Sigmoid colon (tissue), 7 donors: ENCODE results near the gene TBC1D22A. TPM values are rescaled to one million over a fixed set of nuclear protein-coding genes. Genes with fewer than 3 reads are reported as not detected.

Source experiments
- DNase-seq: peaks from one replicate; pipeline ENCODE4 v3.0.0-alpha.2; 2019
- H3K27ac ChIP-seq, 4 donors: fragments of 200-600 bp; sonication (generic); one replicate each; pipeline ENCODE4 v1.5.1; 2016 to 2019; ENCODE audit warnings: mild to moderate bottlenecking in 1 of 4
- H3K27me3 ChIP-seq, 3 donors: fragments of 200-600 bp; sonication (generic); one replicate each; pipeline ENCODE4 v1.5.1; 2019; ENCODE audit warnings: mild to moderate bottlenecking in 1 of 3
- H3K36me3 ChIP-seq, 4 donors: fragments of 200-600 bp; sonication (generic); one replicate each; pipeline ENCODE4 v1.5.1; 2016 to 2019
- H3K4me1 ChIP-seq, 4 donors: fragments of 200-600 bp; sonication (generic); one replicate each; pipeline ENCODE4 v1.5.1; 2017 to 2019
- H3K4me3 ChIP-seq, 4 donors: fragments of 200-600 bp; sonication (generic); one replicate each; pipeline ENCODE4 v1.5.1; 2017 to 2019; ENCODE audit warnings: mild to moderate bottlenecking in 2 of 4, moderate library complexity in 1 of 4
- H3K9me3 ChIP-seq, 4 donors: fragments of 200-600 bp in 3 of 4; sonication (generic) in 3 of 4; one replicate each; pipeline versions ENCODE4 v1.5.1 to v1.6.1; 2013 to 2019
- EP300 ChIP-seq, 4 donors: sonication (generic); formaldehyde crosslinking; IDR thresholded peaks; one replicate each; pipeline ENCODE4 v1.6.1; 2017; ENCODE audit warnings: antibody characterized with exemption in 4 of 4
- POLR2A ChIP-seq, 2 donors: fragments of 450-650 bp; IDR thresholded peaks; one replicate each; pipeline ENCODE4 v1.6.1; 2016; ENCODE audit warnings: antibody characterized with exemption in 2 of 2, mild to moderate bottlenecking in 2 of 2, moderate library complexity in 2 of 2
- POLR2AphosphoS5 ChIP-seq, 4 donors: sonication (generic); formaldehyde crosslinking; IDR thresholded peaks; one replicate each; pipeline ENCODE4 v1.6.1; 2017; ENCODE audit warnings: antibody characterized with exemption in 4 of 4
- WGBS, 2 donors: extraction: QIAGEN DNeasy Blood & Tissue Kit; methylation state at CpG; one replicate each; pipeline ENCODE4 v1.1.7; 2013; 5-methylcytosine and 5-hydroxymethylcytosine counted together
- intact Hi-C: fragments of 100-400 bp; cut with DNase I; formaldehyde crosslinking; loops from one replicate; pipeline ENCODE4 v1.15.1; 2023
- polyA plus RNA-seq, 3 donors: library from polyadenylated mRNA; stranded (reverse); fragments of 200-250 nt; gene quantifications; one replicate each; pipeline ENCODE4 v1.2.3, GENCODE V29; 2013
- total RNA-seq, 4 donors: library from RNA; depleted of rRNA; stranded (reverse); fragments of >200 nt; gene quantifications; one replicate each; pipeline ENCODE4 v1.1.0, GENCODE V29; 2016
- TF ChIP-seq, protein P1 (sequence below), 4 experiments: fragments of 450-650 bp in 3 of 4; fragments of 200-600 bp in 1 of 4; IDR thresholded peaks; one replicate each; pipeline ENCODE4 v1.5.1; 2016 to 2019; ENCODE audit warnings: antibody characterized with exemption in 4 of 4, mild to moderate bottlenecking in 3 of 4, moderate library complexity in 2 of 4
- donor health status: healthy with polysubstance abuse.
- donor health status: Bipolar disorder and iron deficiency.
- donor health status: healthy.

TBC1D22A gene
- total and polyA plus RNA-seq, 7 donors, result 13.6 to 34.6 (median 14.3) TPM

DNA sequence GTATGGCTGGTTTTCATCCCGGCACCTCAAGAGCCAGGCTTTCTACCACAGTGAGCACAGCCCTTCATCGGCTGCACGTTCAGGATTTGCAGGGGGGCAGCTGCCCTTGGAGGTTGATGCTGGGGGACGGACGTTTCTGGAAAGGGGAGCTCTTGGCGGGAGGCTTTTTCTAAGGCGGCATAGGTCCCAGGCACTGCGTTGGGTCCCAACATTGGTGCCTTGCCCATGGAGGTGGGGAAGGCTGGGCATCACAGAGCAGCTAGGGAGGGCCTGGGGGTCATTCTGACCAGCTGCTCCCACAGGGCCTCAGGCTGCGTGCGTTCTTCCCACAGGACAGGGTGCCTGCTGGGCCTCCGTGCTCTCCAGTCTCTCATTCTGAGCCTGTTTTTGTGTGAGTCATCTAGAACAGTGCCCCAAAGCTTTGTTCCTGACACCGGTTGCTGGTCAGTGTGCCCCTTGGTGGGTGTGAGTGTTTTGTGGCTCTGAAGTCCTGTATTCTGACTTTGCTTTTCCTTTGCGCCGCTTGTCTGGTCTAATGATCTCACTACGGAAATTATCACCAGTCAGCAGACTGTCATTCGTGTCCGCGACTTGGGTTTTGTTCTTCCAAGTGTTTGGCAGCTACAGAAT, 275.9 kb downstream of the TBC1D22A start:
- H3K27ac ChIP-seq, result no peak overlapping the region
- no peaks in the 10 kb centered on the region for H3K9me3 ChIP-seq
- H3K4me1 ChIP-seq, result peaks cover 0 to 14% (median 6%) of the 10 kb centered on the region in 4 donors
- no peaks in the 10 kb centered on the region for H3K27me3 ChIP-seq
- TF ChIP-seq, protein P1, sequence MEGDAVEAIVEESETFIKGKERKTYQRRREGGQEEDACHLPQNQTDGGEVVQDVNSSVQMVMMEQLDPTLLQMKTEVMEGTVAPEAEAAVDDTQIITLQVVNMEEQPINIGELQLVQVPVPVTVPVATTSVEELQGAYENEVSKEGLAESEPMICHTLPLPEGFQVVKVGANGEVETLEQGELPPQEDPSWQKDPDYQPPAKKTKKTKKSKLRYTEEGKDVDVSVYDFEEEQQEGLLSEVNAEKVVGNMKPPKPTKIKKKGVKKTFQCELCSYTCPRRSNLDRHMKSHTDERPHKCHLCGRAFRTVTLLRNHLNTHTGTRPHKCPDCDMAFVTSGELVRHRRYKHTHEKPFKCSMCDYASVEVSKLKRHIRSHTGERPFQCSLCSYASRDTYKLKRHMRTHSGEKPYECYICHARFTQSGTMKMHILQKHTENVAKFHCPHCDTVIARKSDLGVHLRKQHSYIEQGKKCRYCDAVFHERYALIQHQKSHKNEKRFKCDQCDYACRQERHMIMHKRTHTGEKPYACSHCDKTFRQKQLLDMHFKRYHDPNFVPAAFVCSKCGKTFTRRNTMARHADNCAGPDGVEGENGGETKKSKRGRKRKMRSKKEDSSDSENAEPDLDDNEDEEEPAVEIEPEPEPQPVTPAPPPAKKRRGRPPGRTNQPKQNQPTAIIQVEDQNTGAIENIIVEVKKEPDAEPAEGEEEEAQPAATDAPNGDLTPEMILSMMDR (IDR thresholded peaks at IDR 0.05), result no peak
- TF ChIP-seq POLR2A (IDR thresholded peaks at IDR 0.05), result no peak
- TF ChIP-seq EP300 (IDR thresholded peaks at IDR 0.05), result no peak
- TF ChIP-seq POLR2AphosphoS5 (IDR thresholded peaks at IDR 0.05), result no peak
- intact Hi-C loops, result no loop called here
- WGBS, 2 donors, result 93 to 97% methylated on average over 18 of the region's 18 CpGs
- H3K36me3 ChIP-seq, result no peaks in the 10 kb centered on the region
- H3K4me3 ChIP-seq, result no peak overlapping the region
- peak; percentile 27 for DNase-seq

DNA sequence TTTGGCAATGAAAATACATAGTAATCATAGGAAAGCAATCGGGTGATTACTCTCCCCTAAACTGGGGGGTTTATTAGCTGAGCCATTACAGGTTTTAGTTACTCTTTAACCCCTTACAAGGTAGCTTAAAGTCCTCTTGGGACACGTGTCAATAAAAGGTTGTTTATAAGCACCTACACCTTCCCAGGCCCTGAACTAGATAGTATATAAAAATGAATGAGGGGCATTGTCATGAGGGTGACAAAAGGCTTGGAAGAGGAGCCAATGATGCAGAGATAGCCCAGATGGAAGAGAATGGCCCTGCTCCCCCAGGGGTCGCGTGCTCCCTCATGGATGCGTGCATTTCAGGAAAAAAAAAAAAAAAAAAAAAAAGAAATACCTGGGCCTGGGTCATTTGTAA, 276.9 kb downstream of the TBC1D22A start:
- H3K4me3 ChIP-seq, result no peak overlapping the region
- no peaks in the 10 kb centered on the region for H3K27me3 ChIP-seq
- TF ChIP-seq POLR2A (IDR thresholded peaks at IDR 0.05), result no peak
- TF ChIP-seq POLR2AphosphoS5 (IDR thresholded peaks at IDR 0.05), result no peak
- no peak for TF ChIP-seq EP300 (IDR thresholded peaks at IDR 0.05)
- TF ChIP-seq, protein P1 (IDR thresholded peaks at IDR 0.05), result no peak
- H3K27ac ChIP-seq, result no peak overlapping the region
- no peaks in the 10 kb centered on the region for H3K36me3 ChIP-seq
- H3K9me3 ChIP-seq, result no peaks in the 10 kb centered on the region
- peaks cover 0 to 14% (median 6%) of the 10 kb centered on the region in 4 donors for H3K4me1 ChIP-seq
- DNase-seq, result no peak
- intact Hi-C loops, result no loop called here
- 69 to 87% methylated on average over 5 of the region's 5 CpGs for WGBS, 2 donors

DNA sequence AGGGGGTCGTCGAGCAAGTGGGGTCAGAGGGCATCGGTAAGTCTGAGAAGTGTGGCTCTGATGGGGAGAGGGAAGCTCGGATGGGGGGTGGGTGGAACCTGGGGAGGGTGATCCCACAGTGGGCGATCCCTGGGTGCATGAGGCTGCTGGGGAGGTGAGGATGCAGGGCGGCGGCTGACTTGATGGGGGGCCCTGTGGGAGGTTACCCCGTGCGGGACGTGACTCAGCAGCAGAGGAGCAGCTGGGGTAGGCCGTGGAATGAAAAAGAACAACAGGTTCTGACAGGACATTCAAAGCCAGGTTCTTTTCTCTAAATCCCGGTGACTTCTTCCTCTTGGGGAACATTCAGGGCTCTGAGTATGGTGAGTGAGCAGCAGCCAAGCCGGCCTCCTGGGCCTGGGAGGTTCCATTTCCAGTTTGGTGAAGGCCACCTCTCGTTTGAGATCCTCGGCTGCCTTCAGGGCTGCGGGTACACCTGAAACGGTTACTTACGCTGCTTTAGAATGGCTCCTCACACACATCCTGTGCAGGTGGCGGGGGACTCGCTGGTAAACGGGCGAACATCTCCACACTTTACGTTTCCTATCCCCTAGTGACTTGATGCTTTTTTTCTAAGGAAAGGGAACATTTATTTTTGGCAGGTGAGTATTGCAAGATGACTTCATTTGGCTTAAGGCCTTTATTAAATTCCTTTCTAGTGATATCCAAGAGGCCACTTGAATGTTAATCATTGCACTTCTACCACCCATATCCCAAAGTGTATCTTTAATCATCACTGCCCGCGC, 278.2 kb downstream of the TBC1D22A start:
- WGBS, 2 donors, result 95 to 96% methylated on average over 25 of the region's 25 CpGs
- Histone ChIP-seq H3K27ac (no peak overlapping the region), H3K27me3 (no peaks in the 10 kb centered on the region), H3K36me3 (no peaks in the 10 kb centered on the region), H3K4me1 (peaks cover 0 to 14% (median 6%) of the 10 kb centered on the region in 4 donors), H3K9me3 (no peaks in the 10 kb centered on the region), H3K4me3 (no peak overlapping the region)
- intact Hi-C loops, result no loop called here
- no peak for TF ChIP-seq POLR2A (IDR thresholded peaks at IDR 0.05)
- no peak for TF ChIP-seq POLR2AphosphoS5 (IDR thresholded peaks at IDR 0.05)
- no peak for TF ChIP-seq EP300 (IDR thresholded peaks at IDR 0.05)
- TF ChIP-seq, protein P1 (IDR thresholded peaks at IDR 0.05), result no peak
- DNase-seq, result no peak

DNA sequence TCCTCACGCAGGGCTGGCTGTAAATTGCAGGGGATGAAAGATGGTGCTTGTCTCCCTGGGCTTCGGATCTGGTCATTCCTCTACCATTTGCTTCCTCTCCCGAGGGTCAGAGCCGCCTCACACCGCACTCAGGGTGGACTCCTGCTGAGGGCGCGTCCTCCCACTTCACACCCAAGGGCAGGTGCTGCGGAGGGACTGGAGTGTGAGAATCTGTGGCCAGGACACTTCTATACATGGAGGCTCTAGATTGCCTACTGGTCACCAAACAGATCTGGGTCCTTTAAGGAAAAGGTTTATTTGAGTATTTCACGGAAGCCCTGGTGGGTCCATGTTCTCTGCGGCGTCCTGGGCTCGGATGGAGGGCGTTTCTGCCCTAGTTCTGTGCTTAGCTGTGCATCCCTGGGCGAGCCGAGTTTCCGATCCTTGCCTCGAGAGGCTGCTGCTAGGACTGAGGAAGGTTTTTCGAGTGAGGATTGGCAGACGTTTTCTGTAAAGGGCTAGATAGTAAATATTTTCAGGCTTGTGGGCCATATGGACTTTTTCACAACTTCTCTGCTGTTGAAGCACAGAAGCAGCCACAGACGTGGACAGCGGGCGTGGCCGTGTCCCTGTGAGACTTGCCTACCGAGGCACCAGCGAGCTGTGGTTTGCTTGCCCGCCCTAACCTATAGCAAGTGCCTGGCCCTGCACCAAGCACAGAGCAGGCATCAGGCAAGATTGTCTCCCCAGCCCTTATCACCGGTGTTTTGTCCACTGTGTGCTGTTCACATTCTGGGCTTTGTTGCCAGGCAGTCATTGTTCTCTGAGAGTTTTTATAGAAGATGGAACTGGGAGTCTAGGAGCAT, 279.0 kb downstream of the TBC1D22A start:
- H3K9me3 ChIP-seq, result no peaks in the 10 kb centered on the region
- WGBS, 2 donors, result 90 to 94% methylated on average over 27 of the region's 27 CpGs
- no peak overlapping the region for H3K4me3 ChIP-seq
- no peak for TF ChIP-seq EP300 (IDR thresholded peaks at IDR 0.05)
- TF ChIP-seq POLR2AphosphoS5 (IDR thresholded peaks at IDR 0.05), result peak in 1 of 4 donors; percentile 40
- H3K27ac ChIP-seq, result no peak overlapping the region
- intact Hi-C loops, result no loop called here
- H3K27me3 ChIP-seq, result no peaks in the 10 kb centered on the region
- H3K4me1 ChIP-seq, result peaks cover 0 to 14% (median 6%) of the 10 kb centered on the region in 4 donors
- DNase-seq, result no peak
- no peaks in the 10 kb centered on the region for H3K36me3 ChIP-seq
